ENCODE data around the gene FAP. TPM values are rescaled to one million over a fixed set of nuclear protein-coding genes. Genes with fewer than 3 reads are reported as not detected.

Gene FAP
- total and polyA plus RNA-seq, 2 of the 4 experiments (the other 2 are of a cell fraction): 71.0 to 95.0 TPM

GRCh38 chr2:162123806-162124758 lies 119.2 kb downstream of the FAP start:
- H3K79me1 ChIP-seq (ENCODE audit: low read depth in 1 of 2, low read length in 2 of 2): no peaks in the 10 kb centered on the region
- H3K18ac ChIP-seq (ENCODE audit: low read depth, low read length): no peak overlapping the region
- H2AK5ac ChIP-seq (ENCODE audit: low read depth, low read length): no peak overlapping the region; the same call in 1 of the 2 replicates
- H3K27me3 ChIP-seq (ENCODE audit: control insufficient read depth, insufficient read depth, low read length): peaks cover 2% of the 10 kb centered on the region; the same call in 1 of the 2 replicates
- no peak overlapping the region for H4K8ac ChIP-seq (ENCODE audit: low read depth in 2 of 2, low read length in 2 of 2)
- no peaks in the 10 kb centered on the region for H4K20me1 ChIP-seq (ENCODE audit: insufficient read depth, low read length)
- no peak overlapping the region for H2BK20ac ChIP-seq (ENCODE audit: low read depth, low read length)
- no peak overlapping the region for H3K14ac ChIP-seq (replicated peaks; ENCODE audit: low read depth, low read length)
- WGBS, 2 experiments (ENCODE audit: extremely low coverage in 2 of 2, insufficient read length in 1 of 2): no CpG with 5 or more reads among the region's 9 CpGs
- peaks cover 2% of the 10 kb centered on the region; the same call in 1 of the 2 replicates for H3K9me1 ChIP-seq (ENCODE audit: insufficient read depth, low read length)
- DNase-seq (peak; percentile 63), ATAC-seq (ENCODE audit: low read depth) (peak; percentile 63; the same call in 1 of the 2 replicates)
- H4K5ac ChIP-seq (ENCODE audit: low read depth, low read length): no peak overlapping the region; the same call in 1 of the 2 replicates
- H2BK5ac ChIP-seq (ENCODE audit: low read depth, low read length, poor library complexity, severe bottlenecking): no peak overlapping the region
- ChIA-PET POLR2A (ENCODE audit: unreplicated experiment) (no interaction called here), CTCF (interaction anchor here (1.0 to 3.6 kb wide), 5 partner anchors 18 to 541 kb away, joined by 3 to 21 read pairs (median 4); no protein-coding TSS in a partner anchor)
- H3K4me3 ChIP-seq (ENCODE audit: insufficient read depth, low read depth, low read length): no peak overlapping the region
- H2AFZ ChIP-seq (replicated peaks; ENCODE audit: low read length, poor library complexity): no peak overlapping the region
- H3K4ac ChIP-seq (ENCODE audit: low read depth, low read length): no peak overlapping the region
- H3K56ac ChIP-seq (ENCODE audit: extremely low read depth, insufficient read depth, low read length): no peak overlapping the region
- in situ Hi-C loops (cut with MboI; ENCODE audit: low sequenced_read_pairs) (loop anchor here (10.0 kb wide), 1 partner anchor 119 kb away; no protein-coding TSS in a partner anchor), intact Hi-C loops (cut with micrococcal nuclease) (loop anchor here (1.0 to 10.0 kb wide), 5 partner anchors 97 to 699 kb away; no protein-coding TSS in a partner anchor), dilution Hi-C loops (cut with HindIII; ENCODE audit: low sequenced_read_pairs, unreplicated experiment) (no loop called here)
- no peaks in the 10 kb centered on the region for H3K9me3 ChIP-seq (ENCODE audit: control insufficient read depth, insufficient read depth, low read length)
- no peak overlapping the region for H3K4me2 ChIP-seq (ENCODE audit: low read depth, low read length)
- H2AK9ac ChIP-seq (replicated peaks; ENCODE audit: low read depth, low read length, poor library complexity): no peak overlapping the region
- H2BK15ac ChIP-seq (ENCODE audit: low read depth, low read length): no peak overlapping the region
- no peaks in the 10 kb centered on the region for H3K36me3 ChIP-seq (ENCODE audit: control insufficient read depth, insufficient read depth, low read length)
- peaks cover 5% of the 10 kb centered on the region; the same call in 1 of the 2 replicates for H3K4me1 ChIP-seq (ENCODE audit: control insufficient read depth, insufficient read depth, low read length)
- H2BK120ac ChIP-seq (ENCODE audit: low read depth, low read length): no peak overlapping the region
- no peak overlapping the region for H3K9ac ChIP-seq (ENCODE audit: low read depth, low read length)
- H3K23ac ChIP-seq (ENCODE audit: low read depth, low read length): no peak overlapping the region
- TF ChIP-seq POLR2A (IDR thresholded peaks at IDR 0.05; ENCODE audit: low read depth, low read length) (no peak), SMC3 (IDR thresholded peaks at IDR 0.05; ENCODE audit: low read depth, low read length) (peak; percentile 76), RAD21 (IDR thresholded peaks at IDR 0.05; ENCODE audit: low read length) (peak; percentile 77), BHLHE40 (IDR thresholded peaks at IDR 0.05; ENCODE audit: low read depth, low read length) (no peak), CTCF (conservative IDR thresholded peaks at IDR 0.05; ENCODE audit: low read depth, low read length) (peak; percentile 77)
- H3K27ac ChIP-seq (ENCODE audit: insufficient read depth, low read length): no peak overlapping the region
- no peak overlapping the region for H4K91ac ChIP-seq (ENCODE audit: insufficient read depth, low read depth, low read length)
- no TSS peak for BruUV-seq (replicated peaks)

Other genes with a start within 250 kb of the FAP start
- 19.0 and 24.2 TPM in 2 replicates for gene DPP4, start 169.2 kb downstream of the FAP start, total RNA-seq (2012; rRNA removed)
- 9.8 and 13.2 TPM in 2 replicates for gene DPP4, start 169.2 kb downstream of the FAP start, polyA plus RNA-seq (2012; rRNA removed)
- not detected in 2 replicates for gene GCG, start 91.2 kb downstream of the FAP start, total RNA-seq (2012; rRNA removed)
- gene GCG, start 91.2 kb downstream of the FAP start, polyA plus RNA-seq (2012; rRNA removed): not detected in 2 replicates
- gene IFIH1, start 75.2 kb upstream of the FAP start, total RNA-seq (2012; rRNA removed): 1.4 and 2.2 TPM in 2 replicates
- gene IFIH1, start 75.2 kb upstream of the FAP start, polyA plus RNA-seq (2012; rRNA removed): 0.76 and 1.3 TPM in 2 replicates
- 3.6 and 9.7 TPM in 2 replicates for gene GCA, start 100.7 kb upstream of the FAP start, total RNA-seq (2012; rRNA removed)
- 2.2 and 2.3 TPM in 2 replicates for gene GCA, start 100.7 kb upstream of the FAP start, polyA plus RNA-seq (2012; rRNA removed)

Data from IMR-90 (cell line).